ENCODE data around the gene NACC2. TPM values are rescaled to one million over a fixed set of nuclear protein-coding genes. Genes with fewer than 3 reads are reported as not detected.

Gene NACC2
- total RNA-seq, 6 experiments from 2014 or later = 10.9 to 25.8 (median 13.8) TPM

GRCh38 chr9:136088481-136088938 is 6.6 kb downstream of the NACC2 start:
- WGBS (ENCODE audit: insufficient coverage, low coverage, low lambda C conversion rate, missing lambda C conversion rate) = 58% methylated on average over 5 of the region's 15 CpGs
- Histone ChIP-seq H3K27ac (no peak overlapping the region), H3K9me3 (no peaks in the 10 kb centered on the region), H3K4me3 (no peak overlapping the region), H3K4me1 (peaks cover 0 to 38% (median 17%) of the 10 kb centered on the region in 4 donors), H3K27me3 (no peaks in the 10 kb centered on the region), H3K36me3 (no peaks in the 10 kb centered on the region)
- ATAC-seq (no peak), DNase-seq (peak in 1 of 3 donors; percentile 53)
- TF ChIP-seq POLR2A (IDR thresholded peaks at IDR 0.05) = no peak
- TF ChIP-seq CTCF (IDR thresholded peaks at IDR 0.05) = no peak
- intact Hi-C loops (cut with DNase I) = loop anchor here in 1 of 2 donors (5.0 kb wide), 1 partner anchor 34 kb away; no protein-coding TSS in a partner anchor

- H3K36me3 ChIP-seq = no peaks in the 10 kb centered on the region
- H3K4me3 ChIP-seq = no peak overlapping the region
- no peaks in the 10 kb centered on the region for H3K9me3 ChIP-seq
- intact Hi-C loops (cut with DNase I) = loop anchor here in 1 of 2 donors (5.0 kb wide), 1 partner anchor 34 kb away; no protein-coding TSS in a partner anchor
- H3K27ac ChIP-seq = no peak overlapping the region
- H3K4me1 ChIP-seq = peaks cover 0 to 32% (median 14%) of the 10 kb centered on the region in 4 donors
- no CpG with 5 or more reads among the region's 24 CpGs for WGBS (ENCODE audit: insufficient coverage, low coverage, low lambda C conversion rate, missing lambda C conversion rate)
- no peak for TF ChIP-seq POLR2A (IDR thresholded peaks at IDR 0.05)
- no peak for TF ChIP-seq CTCF (IDR thresholded peaks at IDR 0.05)
- ATAC-seq = no peak
- peak in 1 of 3 donors; percentile 42 for DNase-seq
- no peaks in the 10 kb centered on the region for H3K27me3 ChIP-seq
These were observed 7.2 kb downstream of the NACC2 start for GRCh38 chr9:136087741-136088480.

GRCh38 chr9:136086951-136087740 is 7.9 kb downstream of the NACC2 start:
- H3K27me3 ChIP-seq = no peaks in the 10 kb centered on the region
- intact Hi-C loops (cut with DNase I) = loop anchor here in 1 of 2 donors (5.0 kb wide), 1 partner anchor 35 kb away; no protein-coding TSS in a partner anchor
- no peak for TF ChIP-seq POLR2A (IDR thresholded peaks at IDR 0.05)
- TF ChIP-seq CTCF (IDR thresholded peaks at IDR 0.05) = no peak
- ATAC-seq (no peak), DNase-seq (peak in 1 of 3 donors; percentile 54)
- 63% methylated on average over 2 of the region's 21 CpGs for WGBS (ENCODE audit: insufficient coverage, low coverage, low lambda C conversion rate, missing lambda C conversion rate)
- no peaks in the 10 kb centered on the region for H3K9me3 ChIP-seq
- H3K27ac ChIP-seq = peak overlapping the region in 1 of 3 donors; percentile 9
- H3K4me1 ChIP-seq = peaks cover 0 to 28% (median 10%) of the 10 kb centered on the region in 4 donors
- H3K4me3 ChIP-seq = no peak overlapping the region
- H3K36me3 ChIP-seq = no peaks in the 10 kb centered on the region

- intact Hi-C loops (cut with DNase I) = loop anchor here in 1 of 2 donors (5.0 kb wide), 1 partner anchor 36 kb away; no protein-coding TSS in a partner anchor
- H3K9me3 ChIP-seq = no peaks in the 10 kb centered on the region
- no peak overlapping the region for H3K4me3 ChIP-seq
- TF ChIP-seq POLR2A (IDR thresholded peaks at IDR 0.05) (no peak), CTCF (IDR thresholded peaks at IDR 0.05) (no peak)
- no peaks in the 10 kb centered on the region for H3K27me3 ChIP-seq
- WGBS (ENCODE audit: insufficient coverage, low coverage, low lambda C conversion rate, missing lambda C conversion rate) = 55% methylated on average over 2 of the region's 24 CpGs
- H3K36me3 ChIP-seq = no peaks in the 10 kb centered on the region
- DNase-seq (peak; percentile 27 to 57 (median 52)), ATAC-seq (peak; percentile 3 to 25 (median 20))
- H3K27ac ChIP-seq = peak overlapping the region in 1 of 3 donors; percentile 9
- H3K4me1 ChIP-seq = peaks cover 0 to 27% (median 8%) of the 10 kb centered on the region in 4 donors
These were observed 8.7 kb downstream of the NACC2 start for GRCh38 chr9:136086213-136086881.

All from right lobe of liver (tissue), 6 donors.